Measurements from ENCODE around the gene SLIRP. TPM values are rescaled to one million over a fixed set of nuclear protein-coding genes. Genes with fewer than 3 reads are reported as not detected.

Gene SLIRP
- total RNA-seq: 102 and 141 TPM in 2 replicates

DNA sequence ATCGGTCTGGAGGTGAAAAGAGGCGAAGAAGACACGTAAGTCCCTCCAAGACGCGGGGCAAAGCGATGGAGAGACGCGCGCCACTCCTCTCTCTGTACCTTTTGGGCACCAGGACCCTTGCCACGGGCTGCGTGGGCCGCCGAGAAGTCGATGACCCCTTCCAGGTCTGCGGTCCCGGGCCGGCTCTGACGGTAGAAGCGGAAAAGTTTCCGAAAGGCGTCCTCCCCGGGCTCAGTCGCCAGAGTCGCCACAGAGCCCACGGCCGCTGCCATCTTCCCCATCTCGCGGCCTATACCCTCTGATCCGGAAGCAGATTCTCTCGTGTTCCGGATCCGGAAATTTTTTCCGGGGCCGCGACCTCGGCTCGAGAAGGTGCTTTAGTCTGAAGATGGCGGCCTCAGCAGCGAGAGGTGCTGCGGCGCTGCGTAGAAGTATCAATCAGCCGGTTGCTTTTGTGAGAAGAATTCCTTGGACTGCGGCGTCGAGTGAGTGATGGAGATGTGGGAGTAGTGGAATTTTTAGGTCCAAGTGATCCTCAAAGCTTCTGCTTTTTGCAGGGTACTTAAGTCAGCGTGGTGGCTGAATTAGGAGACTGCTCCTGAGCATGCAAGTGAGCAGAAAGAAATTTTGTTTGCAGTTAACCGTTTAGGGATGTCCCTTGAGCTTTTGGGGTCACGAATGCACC lies at the start of gene SLIRP, which contains the start of gene ALKBH1:
SLIRP (plus strand) TSS at position 380 of the 685 bp plus-strand sequence; CDS start at position 389, 9 bp downstream.
ALKBH1 (minus strand) TSS at position 300 of the 685 bp plus-strand sequence; CDS start at position 281, 19 bp downstream.

DNA sequence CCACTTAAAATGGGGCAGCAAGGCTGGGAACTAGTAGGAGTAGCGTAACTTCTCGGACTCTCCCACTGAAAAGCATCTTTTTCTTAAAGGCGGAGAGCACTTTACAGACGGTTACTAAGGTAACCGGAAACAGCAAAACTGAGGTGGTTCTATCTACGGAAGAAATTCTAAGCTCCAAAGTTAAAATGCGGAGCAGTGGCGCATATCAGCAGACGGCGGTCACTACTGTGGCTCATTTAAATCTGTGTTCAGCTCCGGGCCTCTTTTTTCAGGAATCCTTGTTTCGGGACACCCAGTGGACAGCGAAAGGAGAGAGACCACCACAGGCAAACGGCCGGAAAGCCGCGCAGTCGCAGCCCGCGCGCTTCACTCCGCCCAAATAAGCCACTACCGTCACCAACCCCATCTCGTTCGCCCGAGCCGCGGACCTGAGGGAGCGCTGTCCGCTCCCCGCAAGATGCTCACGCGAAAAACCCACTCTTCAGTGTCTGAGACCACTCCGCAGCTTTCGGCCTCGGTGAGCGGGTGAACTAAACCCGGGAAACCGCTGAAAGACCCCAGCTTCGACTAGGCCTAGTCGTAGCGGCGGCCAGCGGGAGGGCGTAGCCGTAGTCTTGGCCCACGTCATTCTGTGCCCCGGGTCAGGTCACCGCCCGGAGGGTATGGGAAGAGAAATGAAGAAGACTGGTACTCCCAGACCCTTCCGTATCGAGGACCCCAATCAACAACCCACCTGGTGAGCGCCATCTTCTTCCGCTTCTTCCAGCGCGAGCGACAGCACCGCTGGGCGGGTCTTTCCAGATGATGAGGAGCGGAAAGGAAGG lies 52.7 kb downstream of the SLIRP start, which contains the start of gene SNW1:
SNW1 (minus strand) TSS at position 776 of the 824 bp plus-strand sequence; CDS start at position 747, 29 bp downstream.

Other genes with a start within 250 kb of the SLIRP start
- 0.09 TPM in 1 of 2 replicates, not detected in the other for gene ISM2, start 209.3 kb upstream of the SLIRP start, total RNA-seq
- gene SPTLC2, start 91.5 kb upstream of the SLIRP start, total RNA-seq: 80.3 and 85.1 TPM in 2 replicates
- 6.4 and 8.9 TPM in 2 replicates for gene ALKBH1, start 80 bp upstream of the SLIRP start, total RNA-seq
- gene SNW1, start 53.1 kb downstream of the SLIRP start, total RNA-seq: 46.1 and 61.7 TPM in 2 replicates
- 2.4 and 3.7 TPM in 2 replicates for gene ADCK1, start 92.0 kb downstream of the SLIRP start, total RNA-seq

Data from dermis lymphatic vessel endothelial cell (primary cell).